LNCAP (cell line): ENCODE results near the gene ARFIP1.
A peak's percentile ranks its signal among the peaks of the same experiment; 100 is the strongest.

ENCODE experiments used
- TF ChIP-seq, protein P1 (sequence below): fragments of 450-650 bp; IDR thresholded peaks from 2 replicates; pipeline ENCODE4 v1.5.1; 2017; ENCODE audit warnings: mild to moderate bottlenecking

The ARFIP1 gene, protein sequence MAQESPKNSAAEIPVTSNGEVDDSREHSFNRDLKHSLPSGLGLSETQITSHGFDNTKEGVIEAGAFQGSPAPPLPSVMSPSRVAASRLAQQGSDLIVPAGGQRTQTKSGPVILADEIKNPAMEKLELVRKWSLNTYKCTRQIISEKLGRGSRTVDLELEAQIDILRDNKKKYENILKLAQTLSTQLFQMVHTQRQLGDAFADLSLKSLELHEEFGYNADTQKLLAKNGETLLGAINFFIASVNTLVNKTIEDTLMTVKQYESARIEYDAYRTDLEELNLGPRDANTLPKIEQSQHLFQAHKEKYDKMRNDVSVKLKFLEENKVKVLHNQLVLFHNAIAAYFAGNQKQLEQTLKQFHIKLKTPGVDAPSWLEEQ

DNA sequence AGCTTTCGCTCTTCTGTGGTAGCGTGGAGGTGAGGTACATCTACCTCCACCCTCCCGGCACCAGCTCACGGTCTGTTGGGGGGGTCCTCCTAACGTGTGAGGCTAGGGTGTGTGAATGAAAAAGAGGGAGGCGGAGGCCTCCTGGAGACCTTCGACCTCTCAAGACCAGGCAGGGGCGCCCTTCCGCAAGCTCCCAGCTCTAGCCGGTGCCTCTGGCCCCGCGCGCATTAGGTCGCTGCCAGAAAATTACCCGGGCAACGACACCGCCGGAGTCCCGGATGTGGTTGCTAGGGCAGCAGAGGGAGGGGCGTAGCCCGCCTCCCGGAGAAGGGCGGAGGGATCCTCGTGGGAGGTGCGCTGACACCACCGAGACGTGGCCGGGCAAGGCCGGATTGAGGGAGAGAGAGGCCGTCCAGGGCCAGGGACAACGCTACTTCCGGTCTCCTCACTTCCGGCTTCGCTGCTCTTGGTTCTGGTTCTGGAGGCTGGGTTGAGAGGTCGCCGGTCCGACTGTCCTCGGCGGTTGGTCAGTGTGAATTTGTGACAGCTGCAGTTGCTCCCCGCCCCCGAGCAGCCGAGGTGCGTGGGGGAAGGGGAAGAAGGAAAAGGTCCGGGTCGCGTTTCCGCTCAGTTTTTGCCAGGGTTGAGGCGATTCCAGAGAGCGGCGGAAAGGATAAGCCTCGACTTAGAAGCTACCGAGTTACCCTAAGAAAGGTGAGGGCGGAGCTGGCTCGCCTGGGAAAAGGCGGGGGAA, at the start of gene ARFIP1, which contains the start of gene TIGD4:
ARFIP1 (plus strand) TSS at position 442 of the 754 bp plus-strand sequence. CDS start 49,680 bp downstream, outside the sequence.
TIGD4 (minus strand) TSS at position 218 of the 754 bp plus-strand sequence. CDS start 8,726 bp downstream, outside the sequence.
- TF ChIP-seq, protein P1, sequence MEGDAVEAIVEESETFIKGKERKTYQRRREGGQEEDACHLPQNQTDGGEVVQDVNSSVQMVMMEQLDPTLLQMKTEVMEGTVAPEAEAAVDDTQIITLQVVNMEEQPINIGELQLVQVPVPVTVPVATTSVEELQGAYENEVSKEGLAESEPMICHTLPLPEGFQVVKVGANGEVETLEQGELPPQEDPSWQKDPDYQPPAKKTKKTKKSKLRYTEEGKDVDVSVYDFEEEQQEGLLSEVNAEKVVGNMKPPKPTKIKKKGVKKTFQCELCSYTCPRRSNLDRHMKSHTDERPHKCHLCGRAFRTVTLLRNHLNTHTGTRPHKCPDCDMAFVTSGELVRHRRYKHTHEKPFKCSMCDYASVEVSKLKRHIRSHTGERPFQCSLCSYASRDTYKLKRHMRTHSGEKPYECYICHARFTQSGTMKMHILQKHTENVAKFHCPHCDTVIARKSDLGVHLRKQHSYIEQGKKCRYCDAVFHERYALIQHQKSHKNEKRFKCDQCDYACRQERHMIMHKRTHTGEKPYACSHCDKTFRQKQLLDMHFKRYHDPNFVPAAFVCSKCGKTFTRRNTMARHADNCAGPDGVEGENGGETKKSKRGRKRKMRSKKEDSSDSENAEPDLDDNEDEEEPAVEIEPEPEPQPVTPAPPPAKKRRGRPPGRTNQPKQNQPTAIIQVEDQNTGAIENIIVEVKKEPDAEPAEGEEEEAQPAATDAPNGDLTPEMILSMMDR, result peak; percentile 46; the same call in 1 of the 2 replicates

DNA sequence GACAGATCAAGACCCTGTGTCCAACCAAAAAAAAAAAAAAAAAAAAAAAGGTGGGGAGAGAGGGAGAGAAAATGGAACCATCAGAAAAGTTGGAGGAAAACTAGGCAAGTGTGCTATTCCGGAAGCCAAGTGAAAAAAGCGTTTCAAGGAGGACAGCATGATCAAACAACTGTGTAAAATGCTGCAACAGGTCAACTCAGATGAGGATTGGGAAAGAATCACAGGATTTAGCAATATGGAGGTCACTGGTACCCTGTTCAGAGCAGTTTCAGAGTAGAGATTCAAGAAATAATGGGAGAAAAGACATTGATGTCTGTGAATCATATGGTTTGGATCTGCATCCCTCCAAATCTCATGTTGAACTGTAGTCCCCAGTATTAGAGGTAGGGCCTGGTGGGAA, 47.8 kb upstream of the ARFIP1 start:
- TF ChIP-seq, protein P1, result no peak

DNA sequence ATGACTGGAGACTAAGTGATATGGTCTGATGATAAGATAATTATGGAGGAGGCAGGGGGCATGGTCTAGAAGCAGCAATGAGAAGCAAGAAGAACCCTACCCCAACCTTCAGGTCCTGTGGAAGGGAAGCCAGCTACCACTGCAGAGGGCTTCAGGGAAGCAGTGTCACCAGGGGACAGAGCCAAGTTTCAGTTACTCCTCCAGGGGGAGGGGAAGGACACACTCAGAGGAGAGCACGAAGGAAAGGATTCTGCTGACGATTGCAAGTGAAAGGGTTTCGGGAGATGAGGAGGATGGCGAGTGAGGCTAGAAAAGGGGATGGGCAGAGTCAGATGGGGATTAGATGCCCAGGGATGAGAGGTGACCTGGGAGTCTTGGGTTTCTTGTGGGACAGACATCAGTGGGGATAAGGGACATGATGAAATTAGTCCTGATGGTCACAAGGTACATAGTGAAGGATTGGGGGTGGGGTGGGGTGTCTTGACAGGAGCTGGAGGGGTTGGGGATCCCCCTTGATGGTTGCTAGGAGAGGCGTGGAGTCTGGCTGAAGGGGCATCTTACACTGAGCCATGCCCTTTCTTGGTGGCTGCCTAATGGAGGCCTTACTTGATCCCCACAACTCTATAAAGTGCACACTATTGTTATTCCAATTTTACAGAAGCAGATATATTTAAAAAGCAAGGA, 45.6 kb upstream of the ARFIP1 start:
- TF ChIP-seq, protein P1, result no peak

DNA sequence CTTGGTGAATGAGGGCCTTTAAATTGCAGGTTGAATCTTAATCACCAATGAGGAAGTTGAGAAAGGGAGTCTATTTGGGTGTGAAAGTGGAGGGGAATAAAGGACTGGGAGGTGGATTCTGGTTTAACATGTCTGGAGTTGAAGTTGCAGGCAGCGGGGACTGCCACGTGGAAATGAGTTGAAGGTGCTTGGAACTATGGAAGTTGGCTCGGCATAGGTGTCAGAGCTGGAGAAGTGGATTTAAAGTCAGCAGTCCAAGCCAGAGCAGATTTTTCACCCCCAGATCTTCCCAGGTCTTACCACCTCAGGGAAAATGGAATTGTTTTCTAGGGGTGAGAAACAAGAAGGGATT, 45.1 kb upstream of the ARFIP1 start:
- TF ChIP-seq, protein P1, result no peak

DNA sequence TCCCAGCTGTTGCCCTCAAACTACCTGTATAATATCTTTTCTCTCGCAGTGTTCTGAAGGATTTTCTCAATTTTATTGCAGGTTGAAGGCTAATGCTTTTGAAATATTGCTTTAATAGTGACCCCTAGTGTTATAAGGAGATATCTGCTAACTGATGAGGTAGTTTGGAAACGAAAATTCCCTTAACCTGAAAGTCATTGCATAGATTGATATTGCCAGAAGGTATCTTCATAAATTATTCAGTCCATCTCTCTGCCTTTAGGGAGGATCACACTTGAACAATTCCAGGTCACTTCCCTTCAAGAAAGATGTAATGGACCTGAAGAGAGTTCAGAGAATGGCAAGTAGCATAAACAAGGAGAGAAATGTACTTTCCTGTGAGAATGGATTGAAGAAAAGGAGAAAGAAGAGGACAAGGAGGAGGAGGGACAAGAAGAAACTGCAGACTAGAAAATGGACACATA, 44.3 kb upstream of the ARFIP1 start:
- TF ChIP-seq, protein P1, result peak; percentile 60

DNA sequence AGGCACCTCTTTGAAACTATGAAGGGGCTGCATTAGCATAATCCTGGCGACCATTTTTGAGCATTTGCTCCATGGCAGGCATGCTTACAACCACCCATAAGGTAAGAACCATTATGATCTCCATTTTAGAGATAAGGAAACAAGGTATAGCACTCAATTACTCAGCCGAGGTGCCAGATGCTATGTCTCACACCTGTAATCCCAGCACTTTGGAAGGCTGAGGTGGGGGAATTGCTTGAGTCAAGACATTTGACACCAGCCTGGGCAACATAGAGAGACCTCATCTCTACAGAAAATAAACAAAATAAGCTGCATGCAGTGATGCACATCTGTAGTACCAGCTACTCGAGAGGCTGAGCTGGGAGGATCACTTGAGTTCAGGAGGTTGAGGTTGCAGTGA, 43.8 kb upstream of the ARFIP1 start:
- TF ChIP-seq, protein P1, result no peak

DNA sequence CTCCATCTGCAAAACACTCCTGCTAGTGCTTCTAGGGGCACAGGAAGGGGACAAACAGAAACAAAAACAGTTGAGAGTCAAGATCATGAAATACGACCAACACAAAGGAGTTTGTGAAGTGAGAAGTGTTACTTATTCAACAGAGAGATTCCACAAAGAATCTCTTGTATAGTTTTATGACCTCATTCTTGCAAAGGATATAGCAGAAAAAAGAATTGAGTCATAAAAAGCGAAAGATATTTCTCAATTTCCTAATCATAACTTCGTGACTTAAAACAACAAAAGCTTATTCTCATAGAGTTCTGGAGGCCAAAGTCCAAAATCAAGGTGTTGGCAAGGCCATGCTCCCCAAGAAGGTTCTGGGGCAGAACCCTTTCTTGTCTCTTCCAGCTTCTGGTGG, 40.9 kb upstream of the ARFIP1 start:
- TF ChIP-seq, protein P1, result no peak
